Measurements from ENCODE around the gene FREY1.

DNA sequence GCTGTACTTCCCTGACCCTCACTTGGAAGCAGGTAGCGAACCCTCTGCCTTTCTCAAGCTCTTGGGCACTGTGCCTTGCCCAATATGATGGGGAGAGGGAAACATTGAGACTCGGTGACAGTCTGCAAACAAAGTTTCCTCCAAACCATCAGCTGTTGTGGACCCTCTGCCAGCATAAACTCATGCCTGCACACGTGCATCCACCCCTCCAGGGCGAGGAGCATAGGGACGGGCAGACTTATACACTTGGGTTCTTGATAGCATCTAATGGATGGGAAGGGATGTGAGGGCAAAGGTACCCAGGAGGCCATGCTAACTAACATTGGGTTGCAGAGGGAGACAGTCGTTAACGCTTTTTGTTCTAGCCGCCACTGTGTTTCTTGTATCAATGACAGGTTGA is 29.9 kb downstream of the FREY1 start:
- TF ChIP-seq, protein P1, sequence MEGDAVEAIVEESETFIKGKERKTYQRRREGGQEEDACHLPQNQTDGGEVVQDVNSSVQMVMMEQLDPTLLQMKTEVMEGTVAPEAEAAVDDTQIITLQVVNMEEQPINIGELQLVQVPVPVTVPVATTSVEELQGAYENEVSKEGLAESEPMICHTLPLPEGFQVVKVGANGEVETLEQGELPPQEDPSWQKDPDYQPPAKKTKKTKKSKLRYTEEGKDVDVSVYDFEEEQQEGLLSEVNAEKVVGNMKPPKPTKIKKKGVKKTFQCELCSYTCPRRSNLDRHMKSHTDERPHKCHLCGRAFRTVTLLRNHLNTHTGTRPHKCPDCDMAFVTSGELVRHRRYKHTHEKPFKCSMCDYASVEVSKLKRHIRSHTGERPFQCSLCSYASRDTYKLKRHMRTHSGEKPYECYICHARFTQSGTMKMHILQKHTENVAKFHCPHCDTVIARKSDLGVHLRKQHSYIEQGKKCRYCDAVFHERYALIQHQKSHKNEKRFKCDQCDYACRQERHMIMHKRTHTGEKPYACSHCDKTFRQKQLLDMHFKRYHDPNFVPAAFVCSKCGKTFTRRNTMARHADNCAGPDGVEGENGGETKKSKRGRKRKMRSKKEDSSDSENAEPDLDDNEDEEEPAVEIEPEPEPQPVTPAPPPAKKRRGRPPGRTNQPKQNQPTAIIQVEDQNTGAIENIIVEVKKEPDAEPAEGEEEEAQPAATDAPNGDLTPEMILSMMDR (IDR thresholded peaks at IDR 0.05): no peak
- no peak for TF ChIP-seq TCF7L2 (IDR thresholded peaks at IDR 0.05; ENCODE audit: low read depth, low read length)
- TF ChIP-seq POLR2AphosphoS5 (IDR thresholded peaks at IDR 0.05; ENCODE audit: low read depth, low read length): no peak
